ENCODE results near the gene SLC6A4.

DNA sequence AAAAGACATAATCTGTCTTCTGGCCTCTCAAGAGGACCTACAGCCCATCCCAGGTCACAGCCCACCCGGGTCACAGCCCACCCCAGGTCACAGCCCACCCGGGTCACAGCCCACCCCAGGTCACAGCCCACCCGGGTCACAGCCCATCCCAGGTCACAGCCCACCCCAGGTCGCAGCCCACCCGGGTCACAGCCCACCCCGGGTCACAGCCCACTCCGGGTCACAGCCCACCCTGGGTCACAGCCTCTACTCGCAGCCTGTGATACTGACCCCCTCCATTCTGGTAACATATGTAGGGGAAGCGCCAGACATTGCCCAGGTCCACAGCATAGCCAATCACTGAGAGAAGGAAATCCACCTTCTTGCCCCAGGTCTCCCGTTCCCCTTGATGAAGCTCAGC, 14.2 kb downstream of the SLC6A4 start:
- TF ChIP-seq, protein P1, sequence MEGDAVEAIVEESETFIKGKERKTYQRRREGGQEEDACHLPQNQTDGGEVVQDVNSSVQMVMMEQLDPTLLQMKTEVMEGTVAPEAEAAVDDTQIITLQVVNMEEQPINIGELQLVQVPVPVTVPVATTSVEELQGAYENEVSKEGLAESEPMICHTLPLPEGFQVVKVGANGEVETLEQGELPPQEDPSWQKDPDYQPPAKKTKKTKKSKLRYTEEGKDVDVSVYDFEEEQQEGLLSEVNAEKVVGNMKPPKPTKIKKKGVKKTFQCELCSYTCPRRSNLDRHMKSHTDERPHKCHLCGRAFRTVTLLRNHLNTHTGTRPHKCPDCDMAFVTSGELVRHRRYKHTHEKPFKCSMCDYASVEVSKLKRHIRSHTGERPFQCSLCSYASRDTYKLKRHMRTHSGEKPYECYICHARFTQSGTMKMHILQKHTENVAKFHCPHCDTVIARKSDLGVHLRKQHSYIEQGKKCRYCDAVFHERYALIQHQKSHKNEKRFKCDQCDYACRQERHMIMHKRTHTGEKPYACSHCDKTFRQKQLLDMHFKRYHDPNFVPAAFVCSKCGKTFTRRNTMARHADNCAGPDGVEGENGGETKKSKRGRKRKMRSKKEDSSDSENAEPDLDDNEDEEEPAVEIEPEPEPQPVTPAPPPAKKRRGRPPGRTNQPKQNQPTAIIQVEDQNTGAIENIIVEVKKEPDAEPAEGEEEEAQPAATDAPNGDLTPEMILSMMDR (conservative IDR thresholded peaks at IDR 0.05), result no peak
- TF ChIP-seq ZFX (IDR thresholded peaks at IDR 0.05), result no peak

Measured in C4-2B (cell line).